Activated naive CD4-positive, alpha-beta T cell treated with anti-CD3 and anti-CD28 coated beads, Interleukin-2, amount 50 U/mL, for 72 hours (primary cell): Measurements from ENCODE around the gene SRGAP2C. TPM values are rescaled to one million over a fixed set of nuclear protein-coding genes. Genes with fewer than 3 reads are reported as not detected.
"Not testable (repeated sequence)": the region's sequence is repeated elsewhere in the genome, so short reads cannot be mapped to it uniquely, and the experiment has no call there.

ENCODE experiments used
- ATAC-seq, 2 donors: fragments of 150-1000 bp; cut with Tn5 transposase; 2 replicates each; pipeline ENCODE4 v1.10.0; 2021; ENCODE audit warnings: mild to moderate bottlenecking in 2 of 2, moderate library complexity in 2 of 2
- DNase-seq, 2 donors: peaks; one replicate each; pipeline ENCODE4 v3.0.0; 2021 to 2022; ENCODE audit warnings: low spot score in 2 of 2
- H3K27ac Mint-ChIP-seq, 2 donors: one replicate each; pipeline ENCODE4 v1.8.0; 2022; ENCODE audit warnings: mild to moderate bottlenecking in 2 of 2, mixed read lengths in 2 of 2
- H3K36me3 Mint-ChIP-seq, 2 donors: one replicate each; pipeline ENCODE4 v1.8.0; 2022; ENCODE audit warnings: mixed read lengths in 2 of 2
- H3K9me3 Mint-ChIP-seq, 2 donors: one replicate each; pipeline ENCODE4 v1.8.0; 2022; ENCODE audit warnings: mixed read lengths in 2 of 2
- total RNA-seq, 2 donors: library from RNA; stranded (reverse); gene quantifications; one replicate each; pipeline ENCODE4 v1.2.3, GENCODE V29; 2022

Gene SRGAP2C
- total RNA-seq, 2 donors from 2014 or later = 12.5 to 51.8 TPM

DNA sequence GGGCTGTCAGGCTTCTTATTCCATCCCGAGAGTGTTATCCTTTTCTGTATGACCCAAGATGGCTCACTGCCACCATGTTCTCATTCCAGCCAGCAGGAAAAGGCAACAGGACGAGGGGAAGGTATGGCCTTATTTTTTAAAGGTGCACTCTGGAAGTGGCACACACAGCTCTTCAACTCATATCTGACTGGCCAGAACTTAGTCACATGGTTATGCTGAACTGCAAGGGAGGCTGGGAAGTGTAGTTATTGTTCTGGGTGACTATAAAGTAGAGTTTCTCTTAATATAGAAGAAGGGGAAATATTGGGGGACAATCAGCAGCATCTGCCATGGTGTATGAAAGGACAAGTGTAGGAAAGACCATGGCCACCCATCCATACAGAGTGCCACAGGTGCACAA lies 107.8 kb downstream of the SRGAP2C start:
- not testable (repeated sequence) for H3K9me3 Mint-ChIP-seq, ATAC-seq, H3K36me3 Mint-ChIP-seq, DNase-seq, H3K27ac Mint-ChIP-seq

GRCh38 chr1:121293263-121294204 lies 108.8 kb downstream of the SRGAP2C start:
- not testable (repeated sequence) for H3K36me3 Mint-ChIP-seq, H3K9me3 Mint-ChIP-seq

DNA sequence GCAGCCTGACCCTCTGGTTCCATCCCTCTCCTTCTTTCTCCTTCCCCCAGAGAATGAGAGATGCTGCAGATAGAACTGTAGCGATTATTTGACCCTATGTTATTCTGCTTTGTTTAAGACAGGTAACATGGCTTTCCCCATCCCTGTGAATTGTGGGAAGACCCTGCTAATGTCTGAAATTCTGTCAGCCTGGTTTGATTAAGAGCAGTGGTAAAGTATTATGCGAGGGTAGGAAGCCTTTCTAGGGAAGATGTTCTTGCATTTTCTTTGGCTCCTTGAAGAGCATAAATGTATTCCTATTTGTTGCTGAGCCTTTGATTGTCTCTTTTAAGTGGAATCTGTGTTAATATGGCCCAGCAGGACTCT lies 109.4 kb downstream of the SRGAP2C start:
- H3K9me3 Mint-ChIP-seq, ATAC-seq, H3K27ac Mint-ChIP-seq, H3K36me3 Mint-ChIP-seq, DNase-seq: not testable (repeated sequence)

More at GRCh38 chr1:121293263-121294204, 108.8 kb downstream of the SRGAP2C start:
- not testable (repeated sequence) for H3K27ac Mint-ChIP-seq, DNase-seq, ATAC-seq

DNA sequence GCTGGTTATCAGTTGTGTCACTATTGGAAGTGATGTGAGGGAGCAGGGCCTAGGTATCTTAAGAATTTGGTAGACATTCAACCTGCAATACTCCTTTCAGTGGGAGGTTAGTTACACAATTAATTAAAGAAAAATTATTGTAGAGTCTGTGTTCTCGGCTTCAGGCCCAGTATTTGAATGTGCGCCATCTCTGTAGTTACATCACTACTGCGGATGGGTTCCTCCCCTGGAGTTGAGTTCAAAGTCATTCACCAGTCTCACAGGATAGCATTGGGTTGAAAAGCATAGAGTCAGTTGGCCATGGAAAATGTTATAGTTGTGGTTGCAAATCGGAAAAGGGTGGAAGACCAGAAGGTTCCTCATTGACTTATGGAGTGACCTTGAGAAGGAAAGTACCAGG lies 111.8 kb downstream of the SRGAP2C start:
- not testable (repeated sequence) for H3K27ac Mint-ChIP-seq, H3K9me3 Mint-ChIP-seq, DNase-seq

DNA sequence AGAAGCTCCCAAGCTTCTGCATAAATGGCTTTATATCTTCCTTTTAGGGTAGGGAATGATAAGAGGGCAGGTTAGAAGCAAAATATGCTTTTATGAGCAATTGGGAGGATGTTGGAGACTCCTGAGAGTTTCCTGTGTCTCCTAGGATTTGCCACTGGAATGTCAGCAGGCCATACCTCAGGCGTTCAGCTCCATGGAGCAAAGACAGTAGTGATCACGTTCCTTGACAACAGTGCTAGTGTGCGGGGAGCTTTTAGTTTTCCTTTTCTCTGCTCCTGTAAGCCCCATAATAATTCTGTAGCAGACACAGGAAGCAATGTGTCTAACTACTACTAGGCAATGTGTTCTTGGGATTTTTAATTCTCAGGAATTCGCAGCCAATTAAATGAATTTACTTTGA lies 113.8 kb downstream of the SRGAP2C start:
- not testable (repeated sequence) for H3K27ac Mint-ChIP-seq, ATAC-seq, H3K9me3 Mint-ChIP-seq, DNase-seq, H3K36me3 Mint-ChIP-seq

More for the DNA sequence above, 111.8 kb downstream of the SRGAP2C start:
- not testable (repeated sequence) for ATAC-seq, H3K36me3 Mint-ChIP-seq

DNA sequence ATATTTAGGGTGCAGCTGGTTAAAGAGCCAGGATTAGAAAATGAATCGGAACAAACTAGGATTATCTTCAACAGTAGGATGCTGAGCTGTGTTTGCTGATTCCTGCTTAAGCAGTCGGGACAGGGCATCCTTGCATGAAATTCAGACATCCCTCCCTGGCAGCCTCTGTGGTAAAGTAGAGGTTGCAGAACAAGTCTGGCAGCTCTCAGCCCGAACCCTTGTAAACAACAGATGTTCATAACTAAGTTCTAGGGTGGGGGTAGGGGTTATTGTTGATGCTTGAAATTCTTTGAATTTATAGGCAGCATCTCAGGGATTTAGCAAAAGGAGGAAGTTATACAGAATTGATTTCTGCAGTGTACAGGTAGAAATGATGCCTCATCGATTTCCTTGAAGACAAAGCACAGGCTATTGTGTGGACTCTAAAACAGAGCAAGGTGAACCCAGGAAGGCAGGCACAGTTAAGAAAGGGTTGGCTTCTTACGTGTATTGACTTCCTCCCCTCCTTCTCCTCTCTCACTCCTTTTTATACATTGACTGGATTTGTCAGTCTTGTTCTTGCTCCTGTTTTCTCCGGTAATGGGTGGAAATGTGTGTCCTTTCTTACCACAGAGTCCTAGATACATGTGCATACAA lies 114.9 kb downstream of the SRGAP2C start:
- ATAC-seq, H3K9me3 Mint-ChIP-seq, H3K27ac Mint-ChIP-seq, H3K36me3 Mint-ChIP-seq, DNase-seq: not testable (repeated sequence)

DNA sequence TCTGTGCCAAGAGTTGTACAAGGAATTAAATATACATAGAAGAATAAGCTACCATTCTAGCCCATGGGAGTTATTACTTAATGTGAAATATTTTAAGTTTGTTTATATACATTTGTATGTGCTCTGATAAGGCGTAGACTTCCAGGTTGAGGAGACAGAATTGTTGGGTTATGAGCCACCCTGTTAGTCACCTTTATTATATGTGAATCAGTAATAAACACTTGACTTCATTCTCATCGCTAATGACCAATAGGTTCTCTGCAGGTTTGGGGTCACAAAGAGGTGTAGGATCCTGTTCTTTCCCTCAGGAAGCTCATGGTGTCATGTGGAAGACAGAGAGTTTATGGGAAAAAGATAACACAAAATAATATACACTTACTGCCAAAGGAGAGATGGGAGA lies 117.1 kb downstream of the SRGAP2C start:
- not testable (repeated sequence) for DNase-seq, H3K27ac Mint-ChIP-seq, H3K9me3 Mint-ChIP-seq, ATAC-seq, H3K36me3 Mint-ChIP-seq

GRCh38 chr1:121307759-121308158 lies 123.0 kb downstream of the SRGAP2C start:
- ATAC-seq, H3K27ac Mint-ChIP-seq: not testable (repeated sequence)

DNA sequence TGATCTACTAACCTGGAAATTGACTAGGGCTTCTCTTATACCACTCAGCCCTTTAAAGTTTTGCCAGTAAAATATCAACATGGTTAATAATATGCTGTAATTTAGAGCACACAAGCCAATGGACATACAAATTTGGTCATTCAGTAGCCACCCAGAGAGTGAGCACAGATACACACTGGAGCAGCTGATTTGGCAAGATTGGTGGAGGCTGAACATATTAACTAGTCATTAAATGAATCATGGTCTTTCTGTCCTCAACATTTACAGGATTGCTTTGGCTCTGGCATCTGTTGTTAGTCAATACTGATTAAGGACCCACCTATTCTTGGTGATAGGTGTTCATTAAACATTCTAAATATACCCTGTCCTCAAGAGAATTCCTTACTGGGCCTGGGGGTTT lies 130.7 kb downstream of the SRGAP2C start:
- H3K27ac Mint-ChIP-seq, DNase-seq, ATAC-seq, H3K36me3 Mint-ChIP-seq, H3K9me3 Mint-ChIP-seq: not testable (repeated sequence)

More at GRCh38 chr1:121307759-121308158, 123.0 kb downstream of the SRGAP2C start:
- not testable (repeated sequence) for H3K36me3 Mint-ChIP-seq, H3K9me3 Mint-ChIP-seq, DNase-seq

DNA sequence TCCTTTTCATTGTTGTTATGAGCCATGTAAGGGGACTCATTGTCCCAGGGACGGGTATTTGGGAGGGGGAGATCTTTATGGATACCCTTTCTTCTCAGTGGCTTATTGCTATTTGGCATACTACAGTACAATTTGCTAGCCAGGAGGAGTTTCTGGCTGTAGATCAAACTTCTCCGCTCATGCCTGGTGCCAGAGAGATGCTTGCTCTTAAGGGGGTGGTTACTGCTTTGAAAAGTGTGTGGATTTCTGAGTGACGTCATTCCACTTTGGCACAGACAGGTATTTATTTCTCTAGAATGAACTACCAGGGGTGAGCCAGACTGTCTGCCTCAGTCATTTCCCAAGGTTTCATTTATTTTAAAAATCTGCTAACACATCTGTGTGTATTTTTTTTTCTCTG lies 131.3 kb downstream of the SRGAP2C start:
- not testable (repeated sequence) for H3K36me3 Mint-ChIP-seq

GRCh38 chr1:121317491-121318468 lies 133.0 kb downstream of the SRGAP2C start:
- H3K27ac Mint-ChIP-seq, ATAC-seq, DNase-seq, H3K9me3 Mint-ChIP-seq, H3K36me3 Mint-ChIP-seq: not testable (repeated sequence)

More for the DNA sequence above, 131.3 kb downstream of the SRGAP2C start:
- H3K27ac Mint-ChIP-seq, ATAC-seq, H3K9me3 Mint-ChIP-seq, DNase-seq: not testable (repeated sequence)

DNA sequence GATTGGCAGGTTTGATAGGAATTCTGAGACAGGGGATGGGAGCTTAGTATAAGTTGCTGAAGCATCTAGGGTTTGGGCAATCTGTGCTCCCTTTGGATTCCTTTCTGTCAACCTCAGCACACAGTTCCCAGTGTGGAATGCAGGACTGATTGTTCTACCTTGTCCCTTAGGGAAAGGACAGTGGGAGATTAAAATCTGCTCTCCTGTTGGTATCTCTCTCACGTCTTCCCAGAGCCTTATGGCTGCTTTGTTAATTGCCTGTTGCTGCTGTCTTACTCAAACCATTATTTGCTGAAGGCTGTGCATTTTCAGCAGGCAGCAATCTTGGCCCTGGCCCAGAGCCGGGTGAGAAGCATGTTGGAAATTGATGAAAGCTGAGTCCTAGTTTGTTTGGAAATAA lies 133.9 kb downstream of the SRGAP2C start:
- not testable (repeated sequence) for DNase-seq, ATAC-seq, H3K36me3 Mint-ChIP-seq, H3K27ac Mint-ChIP-seq, H3K9me3 Mint-ChIP-seq

DNA sequence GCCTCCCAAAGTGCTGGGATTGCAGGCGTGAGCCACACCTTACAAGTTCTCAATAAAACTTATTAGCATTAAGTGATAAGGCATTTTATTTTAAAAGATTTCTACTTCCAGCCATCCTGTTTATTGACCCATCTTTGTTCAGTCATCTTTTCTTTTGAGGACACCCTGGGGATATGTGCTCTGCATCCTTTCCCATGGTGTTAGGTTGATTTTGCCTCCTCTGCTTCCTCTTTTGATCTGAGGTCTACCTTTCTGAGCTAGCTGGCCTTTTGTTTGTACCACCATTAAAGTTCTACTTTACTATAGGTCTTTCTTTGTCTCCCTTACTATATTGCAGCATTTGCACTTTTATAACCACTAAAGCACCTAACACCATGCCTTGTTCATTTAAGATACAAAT lies 136.9 kb downstream of the SRGAP2C start:
- not testable (repeated sequence) for H3K9me3 Mint-ChIP-seq, H3K36me3 Mint-ChIP-seq, DNase-seq, ATAC-seq, H3K27ac Mint-ChIP-seq

- H3K9me3 Mint-ChIP-seq, H3K27ac Mint-ChIP-seq, H3K36me3 Mint-ChIP-seq, DNase-seq, ATAC-seq: not testable (repeated sequence)
Measured at GRCh38 chr1:121324726-121325125, 140.0 kb downstream of the SRGAP2C start.

- H3K27ac Mint-ChIP-seq, DNase-seq, H3K9me3 Mint-ChIP-seq, H3K36me3 Mint-ChIP-seq: not testable (repeated sequence)
- ATAC-seq = peak in 1 of 2 donors; percentile 39
Measured at GRCh38 chr1:121332141-121332540, 147.4 kb downstream of the SRGAP2C start.
